ENCODE data around the gene GLOD4.
A peak's percentile ranks its signal among the peaks of the same experiment; 100 is the strongest.

GLOD4 gene

GRCh38 chr17:759964-760363 lies 22.1 kb downstream of the GLOD4 start:
- no peak for TF ChIP-seq TAF1 (IDR thresholded peaks at IDR 0.05; ENCODE audit: borderline replicate concordance, insufficient read depth, low read length)
- no peak for TF ChIP-seq SIN3A (IDR thresholded peaks at IDR 0.05; ENCODE audit: borderline replicate concordance, insufficient read depth, low read length)
- TF ChIP-seq, protein P1, sequence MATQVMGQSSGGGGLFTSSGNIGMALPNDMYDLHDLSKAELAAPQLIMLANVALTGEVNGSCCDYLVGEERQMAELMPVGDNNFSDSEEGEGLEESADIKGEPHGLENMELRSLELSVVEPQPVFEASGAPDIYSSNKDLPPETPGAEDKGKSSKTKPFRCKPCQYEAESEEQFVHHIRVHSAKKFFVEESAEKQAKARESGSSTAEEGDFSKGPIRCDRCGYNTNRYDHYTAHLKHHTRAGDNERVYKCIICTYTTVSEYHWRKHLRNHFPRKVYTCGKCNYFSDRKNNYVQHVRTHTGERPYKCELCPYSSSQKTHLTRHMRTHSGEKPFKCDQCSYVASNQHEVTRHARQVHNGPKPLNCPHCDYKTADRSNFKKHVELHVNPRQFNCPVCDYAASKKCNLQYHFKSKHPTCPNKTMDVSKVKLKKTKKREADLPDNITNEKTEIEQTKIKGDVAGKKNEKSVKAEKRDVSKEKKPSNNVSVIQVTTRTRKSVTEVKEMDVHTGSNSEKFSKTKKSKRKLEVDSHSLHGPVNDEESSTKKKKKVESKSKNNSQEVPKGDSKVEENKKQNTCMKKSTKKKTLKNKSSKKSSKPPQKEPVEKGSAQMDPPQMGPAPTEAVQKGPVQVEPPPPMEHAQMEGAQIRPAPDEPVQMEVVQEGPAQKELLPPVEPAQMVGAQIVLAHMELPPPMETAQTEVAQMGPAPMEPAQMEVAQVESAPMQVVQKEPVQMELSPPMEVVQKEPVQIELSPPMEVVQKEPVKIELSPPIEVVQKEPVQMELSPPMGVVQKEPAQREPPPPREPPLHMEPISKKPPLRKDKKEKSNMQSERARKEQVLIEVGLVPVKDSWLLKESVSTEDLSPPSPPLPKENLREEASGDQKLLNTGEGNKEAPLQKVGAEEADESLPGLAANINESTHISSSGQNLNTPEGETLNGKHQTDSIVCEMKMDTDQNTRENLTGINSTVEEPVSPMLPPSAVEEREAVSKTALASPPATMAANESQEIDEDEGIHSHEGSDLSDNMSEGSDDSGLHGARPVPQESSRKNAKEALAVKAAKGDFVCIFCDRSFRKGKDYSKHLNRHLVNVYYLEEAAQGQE (IDR thresholded peaks at IDR 0.05; ENCODE audit: insufficient read depth in 1 of 2, low read depth in 2 of 2, low read length in 2 of 2) = no peak
- TF ChIP-seq FOXP2 (optimal IDR thresholded peaks at IDR 0.05; ENCODE audit: borderline replicate concordance, extremely low read depth, extremely low read length, insufficient read depth) = no peak

DNA sequence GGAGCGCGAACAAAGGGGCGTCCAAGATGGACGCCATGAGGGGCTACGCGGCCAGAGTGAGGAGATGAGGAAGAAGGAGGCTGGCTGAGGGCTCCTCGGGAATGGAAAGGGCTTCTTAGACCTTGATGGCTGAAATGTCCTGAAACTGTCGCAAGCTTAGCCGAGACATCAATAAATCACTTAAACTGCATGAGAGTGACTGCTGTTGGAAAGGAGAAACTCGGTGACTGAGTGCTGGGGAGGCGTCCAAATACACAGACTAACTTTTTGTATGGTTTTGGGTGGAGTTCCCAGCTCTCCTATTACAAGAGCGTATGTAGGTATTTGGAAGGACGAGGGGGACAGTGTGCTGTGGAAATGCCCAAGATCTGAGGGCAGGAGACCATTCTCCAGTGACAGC lies 28.7 kb downstream of the GLOD4 start:
- no peak for TF ChIP-seq TAF1 (IDR thresholded peaks at IDR 0.05; ENCODE audit: borderline replicate concordance, insufficient read depth, low read length)
- no peak for TF ChIP-seq POLR2AphosphoS5 (IDR thresholded peaks at IDR 0.05; ENCODE audit: low read depth, low read length)
- TF ChIP-seq, protein P1 (IDR thresholded peaks at IDR 0.05; ENCODE audit: insufficient read depth in 1 of 2, low read depth in 2 of 2, low read length in 2 of 2) = no peak
- no peak for TF ChIP-seq SIN3A (IDR thresholded peaks at IDR 0.05; ENCODE audit: borderline replicate concordance, insufficient read depth, low read length)
- TF ChIP-seq FOXP2 (optimal IDR thresholded peaks at IDR 0.05; ENCODE audit: borderline replicate concordance, extremely low read depth, extremely low read length, insufficient read depth) = no peak

GRCh38 chr17:752620-753219 lies 29.4 kb downstream of the GLOD4 start:
- no peak for TF ChIP-seq FOXP2 (optimal IDR thresholded peaks at IDR 0.05; ENCODE audit: borderline replicate concordance, extremely low read depth, extremely low read length, insufficient read depth)

- 0 out of 2 replicates have a peak, but pooled peaks have one; percentile 73 for TF ChIP-seq TAF1 (IDR thresholded peaks at IDR 0.05; ENCODE audit: borderline replicate concordance, insufficient read depth, low read length)
- TF ChIP-seq SIN3A (IDR thresholded peaks at IDR 0.05; ENCODE audit: borderline replicate concordance, insufficient read depth, low read length) = no peak
- TF ChIP-seq, protein P1 (IDR thresholded peaks at IDR 0.05; ENCODE audit: insufficient read depth in 1 of 2, low read depth in 2 of 2, low read length in 2 of 2) = 0 out of 4 replicates have a peak, but pooled peaks of 1 of the 2 experiments have one; percentile 30
- TF ChIP-seq FOXP2 (optimal IDR thresholded peaks at IDR 0.05; ENCODE audit: borderline replicate concordance, extremely low read depth, extremely low read length, insufficient read depth) = peak; percentile 95
- peak; percentile 80 for TF ChIP-seq POLR2AphosphoS5 (IDR thresholded peaks at IDR 0.05; ENCODE audit: low read depth, low read length)
Observed at GRCh38 chr17:752002-752619, 30.0 kb downstream of the GLOD4 start, which contains the start of gene GEMIN4. TSS of gene GEMIN4 (minus strand) at chr17:752264. CDS start at chr17:752142, 122 bp downstream.

GRCh38 chr17:751269-752001 lies 30.6 kb downstream of the GLOD4 start:
- TF ChIP-seq FOXP2 (optimal IDR thresholded peaks at IDR 0.05; ENCODE audit: borderline replicate concordance, extremely low read depth, extremely low read length, insufficient read depth) (no peak), TAF1 (IDR thresholded peaks at IDR 0.05; ENCODE audit: borderline replicate concordance, insufficient read depth, low read length) (no peak), SIN3A (IDR thresholded peaks at IDR 0.05; ENCODE audit: borderline replicate concordance, insufficient read depth, low read length) (0 out of 2 replicates have a peak, but pooled peaks have one; percentile 42), POLR2AphosphoS5 (IDR thresholded peaks at IDR 0.05; ENCODE audit: low read depth, low read length) (no peak)
- TF ChIP-seq, protein P1 (IDR thresholded peaks at IDR 0.05; ENCODE audit: insufficient read depth in 1 of 2, low read depth in 2 of 2, low read length in 2 of 2) = no peak
